PFSK-1 (cell line): ENCODE results near the gene CAMK2N1.

Experiments
- FOXP2 ChIP-seq: optimal IDR thresholded peaks from 2 replicates; pipeline ENCODE3; 2011; ENCODE audit warnings: borderline replicate concordance, control low read depth, inconsistent platforms; ENCODE audit not compliant: insufficient read depth; ENCODE audit errors: extremely low read length, extremely low read depth
- POLR2AphosphoS5 ChIP-seq: IDR thresholded peaks from 2 replicates; pipeline ENCODE4 v1.6.1; 2012; ENCODE audit warnings: low read depth, mild to moderate bottlenecking, control low read depth, low read length, moderate library complexity
- SIN3A ChIP-seq: IDR thresholded peaks from 2 replicates; pipeline ENCODE4 v1.6.1; 2012; ENCODE audit warnings: mild to moderate bottlenecking, low read length, moderate library complexity, borderline replicate concordance; ENCODE audit not compliant: insufficient read depth
- TAF1 ChIP-seq: IDR thresholded peaks from 2 replicates; pipeline ENCODE4 v1.6.1; 2012; ENCODE audit warnings: low read length, control low read depth, borderline replicate concordance; ENCODE audit not compliant: insufficient read depth
- TF ChIP-seq, protein P1 (sequence below), 2 experiments: IDR thresholded peaks; 2 replicates each; pipeline versions ENCODE4 v1.6.1 to v1.8.0; 2011 to 2012; ENCODE audit warnings: low read depth in 2 of 2, low read length in 2 of 2, control low read depth in 1 of 2, inconsistent platforms in 1 of 2, mild to moderate bottlenecking in 1 of 2, moderate library complexity in 1 of 2; ENCODE audit not compliant: insufficient read depth in 1 of 2

CAMK2N1 gene

DNA sequence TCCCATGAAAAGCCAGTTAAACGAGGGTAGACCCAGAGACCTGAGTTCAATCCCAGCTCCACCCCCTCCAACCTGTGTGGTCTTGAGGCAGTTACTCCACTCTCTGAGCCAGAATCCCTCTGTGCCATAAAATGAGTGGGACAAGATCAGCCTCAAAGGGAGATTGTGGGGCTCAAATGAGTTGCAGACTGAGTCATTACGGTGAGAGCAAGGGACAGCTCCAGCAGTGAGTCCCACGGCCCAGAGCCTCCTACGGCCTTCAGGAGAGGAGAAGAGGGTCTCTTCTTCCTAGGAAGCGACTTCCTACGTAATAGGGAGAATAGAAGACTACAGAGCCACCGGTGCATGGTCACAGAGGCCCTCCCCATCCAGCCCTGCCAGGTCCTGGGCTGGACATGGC, 6.7 kb upstream of the CAMK2N1 start:
- TF ChIP-seq SIN3A (no peak), TAF1 (no peak), POLR2AphosphoS5 (no peak), FOXP2 (no peak)
- TF ChIP-seq, protein P1, sequence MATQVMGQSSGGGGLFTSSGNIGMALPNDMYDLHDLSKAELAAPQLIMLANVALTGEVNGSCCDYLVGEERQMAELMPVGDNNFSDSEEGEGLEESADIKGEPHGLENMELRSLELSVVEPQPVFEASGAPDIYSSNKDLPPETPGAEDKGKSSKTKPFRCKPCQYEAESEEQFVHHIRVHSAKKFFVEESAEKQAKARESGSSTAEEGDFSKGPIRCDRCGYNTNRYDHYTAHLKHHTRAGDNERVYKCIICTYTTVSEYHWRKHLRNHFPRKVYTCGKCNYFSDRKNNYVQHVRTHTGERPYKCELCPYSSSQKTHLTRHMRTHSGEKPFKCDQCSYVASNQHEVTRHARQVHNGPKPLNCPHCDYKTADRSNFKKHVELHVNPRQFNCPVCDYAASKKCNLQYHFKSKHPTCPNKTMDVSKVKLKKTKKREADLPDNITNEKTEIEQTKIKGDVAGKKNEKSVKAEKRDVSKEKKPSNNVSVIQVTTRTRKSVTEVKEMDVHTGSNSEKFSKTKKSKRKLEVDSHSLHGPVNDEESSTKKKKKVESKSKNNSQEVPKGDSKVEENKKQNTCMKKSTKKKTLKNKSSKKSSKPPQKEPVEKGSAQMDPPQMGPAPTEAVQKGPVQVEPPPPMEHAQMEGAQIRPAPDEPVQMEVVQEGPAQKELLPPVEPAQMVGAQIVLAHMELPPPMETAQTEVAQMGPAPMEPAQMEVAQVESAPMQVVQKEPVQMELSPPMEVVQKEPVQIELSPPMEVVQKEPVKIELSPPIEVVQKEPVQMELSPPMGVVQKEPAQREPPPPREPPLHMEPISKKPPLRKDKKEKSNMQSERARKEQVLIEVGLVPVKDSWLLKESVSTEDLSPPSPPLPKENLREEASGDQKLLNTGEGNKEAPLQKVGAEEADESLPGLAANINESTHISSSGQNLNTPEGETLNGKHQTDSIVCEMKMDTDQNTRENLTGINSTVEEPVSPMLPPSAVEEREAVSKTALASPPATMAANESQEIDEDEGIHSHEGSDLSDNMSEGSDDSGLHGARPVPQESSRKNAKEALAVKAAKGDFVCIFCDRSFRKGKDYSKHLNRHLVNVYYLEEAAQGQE (IDR thresholded peaks at IDR 0.05; ENCODE audit: insufficient read depth in 1 of 2, low read depth in 2 of 2, low read length in 2 of 2): no peak

DNA sequence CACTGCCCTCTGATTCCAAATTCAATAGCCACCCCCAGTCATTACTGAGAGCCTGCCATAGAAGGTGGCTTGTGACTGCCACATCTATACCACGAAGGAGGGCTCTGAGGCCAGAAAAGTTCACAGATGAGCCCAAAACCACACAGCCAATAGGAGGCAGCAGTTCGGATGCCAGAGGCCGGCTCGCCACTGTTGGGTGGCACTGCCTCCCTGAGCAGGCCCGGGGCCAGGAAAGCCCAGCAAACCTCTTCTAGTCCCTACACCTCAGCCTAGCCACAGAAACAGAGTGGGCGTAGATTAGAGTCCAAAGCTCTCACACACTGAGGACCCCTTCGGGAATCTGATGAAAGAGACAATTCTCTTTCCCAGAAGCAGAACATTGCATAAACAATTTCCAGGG, 5.9 kb upstream of the CAMK2N1 start:
- no peak for TF ChIP-seq FOXP2
- no peak for TF ChIP-seq SIN3A
- no peak for TF ChIP-seq POLR2AphosphoS5
- TF ChIP-seq TAF1: no peak
- TF ChIP-seq, protein P1 (IDR thresholded peaks at IDR 0.05; ENCODE audit: insufficient read depth in 1 of 2, low read depth in 2 of 2, low read length in 2 of 2): no peak

DNA sequence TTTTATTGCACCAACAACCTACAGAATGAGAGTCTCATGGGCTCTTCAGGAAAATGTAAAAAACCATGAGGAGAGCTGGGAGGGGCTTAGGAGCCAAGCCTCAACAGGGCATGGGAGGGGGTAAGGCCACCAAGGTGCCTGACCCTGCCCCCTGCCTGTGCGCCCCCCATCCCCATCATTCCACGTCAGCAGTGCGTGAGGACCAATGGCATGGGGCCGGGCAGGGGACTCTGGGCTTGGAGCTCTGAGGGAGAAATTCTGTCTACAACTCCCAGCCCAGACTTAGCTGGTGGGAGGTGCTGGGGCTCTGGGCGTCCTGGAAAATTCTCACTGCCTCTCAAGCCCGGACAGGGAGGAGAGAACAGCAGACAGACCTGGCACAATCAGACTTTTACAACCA, 5.2 kb upstream of the CAMK2N1 start:
- TF ChIP-seq SIN3A: no peak
- TF ChIP-seq FOXP2: no peak
- TF ChIP-seq, protein P1 (IDR thresholded peaks at IDR 0.05; ENCODE audit: insufficient read depth in 1 of 2, low read depth in 2 of 2, low read length in 2 of 2): no peak
- TF ChIP-seq POLR2AphosphoS5: no peak
- TF ChIP-seq TAF1: no peak

DNA sequence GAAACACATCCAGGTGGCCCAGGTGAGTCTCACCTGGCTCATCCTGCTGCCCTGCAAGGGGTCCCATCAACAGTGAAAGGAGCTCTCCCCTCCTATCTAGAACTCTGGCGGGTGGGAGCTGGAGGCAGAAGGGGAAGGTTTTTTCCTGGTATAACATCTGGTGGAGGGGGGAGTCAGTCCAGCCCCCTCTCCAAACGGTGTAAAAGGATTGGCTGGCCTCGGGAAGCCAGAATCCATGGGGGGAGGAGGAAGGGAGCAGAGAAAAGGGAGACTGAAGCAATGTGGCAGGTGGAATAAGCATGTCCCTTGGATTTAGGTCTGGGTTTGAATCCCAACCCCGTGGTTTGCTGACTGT, 1.2 kb upstream of the CAMK2N1 start:
- TF ChIP-seq, protein P1 (IDR thresholded peaks at IDR 0.05; ENCODE audit: insufficient read depth in 1 of 2, low read depth in 2 of 2, low read length in 2 of 2): no peak
- TF ChIP-seq FOXP2 (no peak), TAF1 (no peak), SIN3A (no peak), POLR2AphosphoS5 (no peak)

DNA sequence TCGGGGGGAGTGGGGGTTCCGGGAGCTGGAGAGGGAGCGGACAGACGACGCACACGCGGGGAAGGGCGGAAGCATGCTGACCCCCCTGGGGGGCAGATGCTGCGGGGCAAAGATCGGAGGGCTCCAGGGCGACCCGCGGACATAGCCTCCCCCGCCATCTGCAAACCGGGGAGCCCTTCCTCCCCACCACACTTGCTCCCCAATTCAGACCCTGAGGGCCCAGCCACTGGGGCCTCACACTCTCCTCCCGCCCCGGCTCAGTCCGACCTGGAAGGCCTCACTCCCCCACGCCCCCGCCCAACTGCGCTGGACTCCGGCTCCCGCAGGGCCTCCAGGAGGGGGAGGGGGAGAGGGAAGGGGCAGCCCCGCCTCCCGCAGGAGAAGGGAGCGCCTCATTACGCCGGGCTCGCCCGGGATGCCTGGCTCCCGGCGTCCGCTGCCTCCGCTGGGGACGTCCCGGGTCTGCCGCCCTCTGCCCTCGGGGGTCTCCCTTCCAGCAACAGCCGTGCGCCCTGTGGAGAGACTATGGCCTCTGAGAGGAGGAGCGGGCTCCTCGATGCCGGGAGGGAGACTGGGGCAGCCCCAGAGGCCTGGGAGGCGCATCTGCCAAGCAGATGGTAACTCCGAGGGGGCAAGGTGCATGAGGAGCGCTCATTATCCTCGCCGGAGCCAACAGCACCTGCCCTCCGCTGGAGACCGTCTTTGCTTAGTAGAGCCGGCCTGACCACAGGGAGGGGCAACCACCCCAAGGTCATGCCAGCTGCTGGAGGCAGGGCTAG, 636 bp upstream of the CAMK2N1 start:
- no peak for TF ChIP-seq POLR2AphosphoS5
- TF ChIP-seq, protein P1 (IDR thresholded peaks at IDR 0.05; ENCODE audit: insufficient read depth in 1 of 2, low read depth in 2 of 2, low read length in 2 of 2): no peak
- TF ChIP-seq FOXP2: no peak
- TF ChIP-seq SIN3A: no peak
- no peak for TF ChIP-seq TAF1
